HepG2 (cell line): ENCODE data around the gene PTTG1. TPM values are rescaled to one million over a fixed set of nuclear protein-coding genes. Genes with fewer than 3 reads are reported as not detected.
A peak's percentile ranks its signal among the peaks of the same experiment; 100 is the strongest.

ENCODE experiments used
- ESRRA ChIP-seq: sonication (generic); formaldehyde crosslinking; IDR thresholded peaks from 2 replicates; pipeline ENCODE4 v1.5.1; 2020; ENCODE audit warnings: mild to moderate bottlenecking, low read depth, missing genetic modification reagents
- HMGXB3 ChIP-seq: sonication (generic); formaldehyde crosslinking; IDR thresholded peaks from 2 replicates; pipeline ENCODE4 v1.4.0; 2020; ENCODE audit warnings: missing genetic modification reagents, borderline replicate concordance
- HOXA7 ChIP-seq: sonication (generic); formaldehyde crosslinking; IDR thresholded peaks from 2 replicates; pipeline ENCODE4 v1.8.1; 2022; ENCODE audit warnings: mild to moderate bottlenecking, missing genetic modification reagents, moderate library complexity
- NFE2L2 ChIP-seq: fragments of 150-350 bp; IDR thresholded peaks from 2 replicates; pipeline ENCODE4 v1.6.1; 2014; ENCODE audit warnings: low read length
- ONECUT2 ChIP-seq: sonication (generic); formaldehyde crosslinking; IDR thresholded peaks from 2 replicates; pipeline ENCODE4 v1.4.0; 2020; ENCODE audit warnings: missing genetic modification reagents
- PAXIP1 ChIP-seq: sonication (generic); formaldehyde crosslinking; conservative IDR thresholded peaks from 2 replicates; pipeline ENCODE4 v1.4.0; 2020; ENCODE audit warnings: mild to moderate bottlenecking, missing genetic modification reagents, moderate library complexity
- POLR2G ChIP-seq: fragments of 200-400 bp; formaldehyde crosslinking; IDR thresholded peaks from 2 replicates; pipeline ENCODE4 v1.6.1; 2018; ENCODE audit warnings: mild to moderate bottlenecking, low read depth, low read length, moderate library complexity
- SMARCE1 ChIP-seq: fragments of 450-650 bp; IDR thresholded peaks from 2 replicates; pipeline ENCODE4 v1.6.1; 2017; ENCODE audit warnings: borderline replicate concordance
- TBX3 ChIP-seq: fragments of 450-650 bp; IDR thresholded peaks from 2 replicates; pipeline ENCODE4 v1.6.1; 2017; ENCODE audit warnings: antibody characterized with exemption, mild to moderate bottlenecking, inconsistent platforms, borderline replicate concordance
- ZNF142 ChIP-seq: sonication (generic); formaldehyde crosslinking; IDR thresholded peaks from 2 replicates; pipeline ENCODE4 v1.4.0; 2020; ENCODE audit warnings: missing genetic modification reagents
- ZNF770 ChIP-seq: sonication (generic); formaldehyde crosslinking; IDR thresholded peaks from 2 replicates; pipeline ENCODE4 v1.5.0; 2020; ENCODE audit warnings: mild to moderate bottlenecking, missing genetic modification reagents
- polyA plus RNA-seq, 8 experiments: library from polyadenylated mRNA; depleted of rRNA in 3 of 8; stranded (reverse) in 7 of 8; unstranded in 1 of 8; fragments of >200 nt; fragmentation: Illumina TruSeq in 4 of 8; extraction: Trizol in 4 of 8; gene quantifications; 2 replicates each; pipeline versions ENCODE4 v1.2.1 to v1.2.3, GENCODE V29; 2011 to 2016; ENCODE audit warnings: low read depth in 4 of 8, missing spikeins in 1 of 8, mixed read lengths in 1 of 8; ENCODE audit not compliant: insufficient read depth in 1 of 8
- total RNA-seq, 5 experiments: library from RNA; depleted of rRNA; stranded (reverse); fragments of >200 nt; fragmentation: Illumina TruSeq; extraction: Trizol; gene quantifications; 2 replicates each; pipeline ENCODE4 v1.2.3, GENCODE V29; 2016; ENCODE audit warnings: low read depth in 1 of 5

PTTG1 gene
- total and polyA plus RNA-seq, 2 of the 13 experiments (the other 11 are each of a cell fraction or from before 2014, with no cell fraction given) = 102 to 161 TPM

GRCh38 chr5:160477266-160477970 lies 55.8 kb downstream of the PTTG1 start (continued):
- TF ChIP-seq ZNF770 = no peak
- no peak for TF ChIP-seq TBX3
- no peak for TF ChIP-seq ONECUT2 (CRISPR knock-in tag)
- TF ChIP-seq ESRRA = no peak
- no peak for TF ChIP-seq HOXA7 (CRISPR knock-in tag)
- TF ChIP-seq ZNF142 = no peak
- TF ChIP-seq HMGXB3 (CRISPR knock-in tag) = no peak
- TF ChIP-seq NFE2L2 = no peak
- peak; percentile 36 for TF ChIP-seq POLR2G
- TF ChIP-seq SMARCE1 = no peak
- peak; percentile 83 for TF ChIP-seq PAXIP1 (CRISPR knock-in tag)
